RCC 7860 (cell line): ENCODE data around the gene COPB1.
"Not testable (repeated sequence)": the region's sequence is repeated elsewhere in the genome, so short reads cannot be mapped to it uniquely, and the experiment has no call there.

Experiments used
- DNase-seq: peaks from one replicate; pipeline ENCODE4 v3.0.0-alpha.2; 2015; ENCODE audit warnings: low spot score
- FAIRE-seq: peaks from 2 replicates; lab custom pipeline; 2012; peaks lifted over from hg19 to GRCh38; lab: Jason Lieb, UNC

COPB1 gene, protein sequence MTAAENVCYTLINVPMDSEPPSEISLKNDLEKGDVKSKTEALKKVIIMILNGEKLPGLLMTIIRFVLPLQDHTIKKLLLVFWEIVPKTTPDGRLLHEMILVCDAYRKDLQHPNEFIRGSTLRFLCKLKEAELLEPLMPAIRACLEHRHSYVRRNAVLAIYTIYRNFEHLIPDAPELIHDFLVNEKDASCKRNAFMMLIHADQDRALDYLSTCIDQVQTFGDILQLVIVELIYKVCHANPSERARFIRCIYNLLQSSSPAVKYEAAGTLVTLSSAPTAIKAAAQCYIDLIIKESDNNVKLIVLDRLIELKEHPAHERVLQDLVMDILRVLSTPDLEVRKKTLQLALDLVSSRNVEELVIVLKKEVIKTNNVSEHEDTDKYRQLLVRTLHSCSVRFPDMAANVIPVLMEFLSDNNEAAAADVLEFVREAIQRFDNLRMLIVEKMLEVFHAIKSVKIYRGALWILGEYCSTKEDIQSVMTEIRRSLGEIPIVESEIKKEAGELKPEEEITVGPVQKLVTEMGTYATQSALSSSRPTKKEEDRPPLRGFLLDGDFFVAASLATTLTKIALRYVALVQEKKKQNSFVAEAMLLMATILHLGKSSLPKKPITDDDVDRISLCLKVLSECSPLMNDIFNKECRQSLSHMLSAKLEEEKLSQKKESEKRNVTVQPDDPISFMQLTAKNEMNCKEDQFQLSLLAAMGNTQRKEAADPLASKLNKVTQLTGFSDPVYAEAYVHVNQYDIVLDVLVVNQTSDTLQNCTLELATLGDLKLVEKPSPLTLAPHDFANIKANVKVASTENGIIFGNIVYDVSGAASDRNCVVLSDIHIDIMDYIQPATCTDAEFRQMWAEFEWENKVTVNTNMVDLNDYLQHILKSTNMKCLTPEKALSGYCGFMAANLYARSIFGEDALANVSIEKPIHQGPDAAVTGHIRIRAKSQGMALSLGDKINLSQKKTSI

DNA sequence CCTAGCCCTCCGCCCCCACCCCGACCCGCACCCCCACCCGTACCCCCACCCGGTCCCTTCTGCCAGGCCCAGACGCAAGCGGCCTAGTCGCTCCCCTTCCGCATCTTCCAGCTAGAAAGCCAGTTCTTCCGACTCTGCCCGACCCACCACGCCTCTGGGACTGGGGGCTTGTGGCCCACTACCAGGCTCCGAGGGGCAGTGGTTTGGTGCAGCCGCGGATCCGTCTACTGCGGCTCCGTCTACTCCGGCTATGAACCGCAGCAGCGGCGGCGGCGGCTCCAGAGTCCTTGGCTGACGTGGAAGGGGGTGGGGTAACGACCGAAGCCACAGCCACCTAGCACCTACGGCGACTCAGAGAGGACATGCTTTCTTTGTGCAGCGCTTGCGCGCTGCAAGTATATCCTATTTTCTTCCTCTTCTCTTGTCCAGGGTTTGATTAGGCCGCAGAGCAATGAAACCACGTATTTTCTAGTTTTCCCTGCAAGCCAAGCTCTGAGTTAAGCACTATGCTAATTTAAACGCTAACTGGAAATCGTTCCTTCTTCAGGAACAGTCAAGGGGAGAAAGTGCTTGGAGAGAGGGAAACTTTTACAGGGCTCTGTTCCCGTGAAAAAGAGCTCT is at the start of gene COPB1:
TSS of gene COPB1 (minus strand) at position 252 of the 621 bp plus-strand sequence. CDS start 883 bp downstream, outside the sequence.
- DNase-seq = peak; percentile 85
- FAIRE-seq = peak; percentile 24

DNA sequence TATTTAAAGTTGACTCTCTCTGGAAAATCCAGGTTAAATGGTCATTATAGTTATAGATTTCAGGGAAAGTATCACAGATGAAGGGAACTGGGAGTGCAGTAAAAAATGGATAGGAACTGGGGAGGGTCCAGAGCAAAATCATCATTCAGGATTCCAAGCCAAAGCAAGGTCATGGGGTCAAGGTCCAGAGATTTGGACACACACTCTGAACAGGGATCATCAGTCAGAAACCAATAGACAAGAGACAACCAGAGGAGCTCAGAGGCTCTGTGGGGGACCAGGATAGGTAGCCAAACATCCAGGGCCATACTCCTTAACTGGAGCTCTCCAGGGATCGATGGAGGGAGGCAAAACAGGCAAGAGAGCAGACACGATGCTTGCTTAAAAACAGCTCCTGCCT is 47.8 kb upstream of the COPB1 start:
- FAIRE-seq = no peak
- no peak for DNase-seq

DNA sequence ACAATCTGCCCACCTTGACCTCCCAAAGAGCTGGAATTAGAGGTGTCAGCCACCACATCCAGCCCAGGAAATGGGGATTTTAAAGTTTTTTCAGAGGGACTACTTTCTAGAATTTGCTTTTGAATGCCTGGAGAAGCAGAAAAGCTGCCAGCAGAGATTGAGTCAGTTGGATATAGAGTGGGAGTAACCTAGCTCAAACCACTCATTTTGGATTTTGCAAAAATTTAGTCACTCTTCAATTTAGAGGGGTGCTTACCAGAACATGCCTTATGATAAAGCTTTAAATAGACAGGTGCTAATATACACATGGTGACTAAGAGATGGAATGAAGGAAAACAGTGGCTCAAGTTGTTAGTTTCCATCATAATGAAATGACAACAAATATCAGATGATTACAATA is 47.1 kb upstream of the COPB1 start:
- no peak for FAIRE-seq
- no peak for DNase-seq

DNA sequence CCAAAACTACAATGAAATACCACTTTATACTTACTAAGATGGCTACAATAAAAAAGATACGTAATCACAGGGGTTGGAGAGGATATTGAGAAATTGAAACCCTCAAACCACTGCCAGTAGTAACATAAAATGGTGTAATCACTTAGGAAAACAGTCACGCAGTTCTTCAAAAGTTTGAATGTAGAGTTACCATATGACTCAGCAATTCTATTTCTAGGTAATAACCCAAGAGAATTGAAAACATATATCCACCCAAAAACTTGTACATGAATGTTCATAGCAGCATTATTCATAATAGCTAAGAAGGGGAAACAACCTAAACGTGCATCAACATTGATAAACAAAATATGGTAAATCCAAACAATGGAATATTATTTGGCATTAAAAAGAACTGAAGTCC is 45.0 kb upstream of the COPB1 start:
- no peak for DNase-seq
- FAIRE-seq = no peak

DNA sequence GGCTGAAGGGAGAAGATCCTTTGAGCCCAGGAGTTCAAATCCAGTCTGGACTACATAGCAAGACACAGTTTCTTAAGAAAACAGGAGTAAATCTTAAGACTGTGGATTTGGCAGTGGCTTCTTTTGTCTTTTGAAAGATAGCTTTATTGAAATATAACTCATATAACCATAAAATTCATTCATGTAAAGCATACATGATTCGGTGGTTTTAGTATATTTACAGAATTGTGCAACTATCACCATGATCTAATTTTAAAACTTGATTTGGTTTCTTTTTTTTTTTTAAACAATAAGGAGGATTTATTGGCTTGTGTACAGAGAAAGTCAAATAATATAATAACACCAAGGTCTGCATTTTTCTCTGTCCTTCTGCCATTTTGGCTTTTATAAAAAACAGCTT is 43.6 kb upstream of the COPB1 start:
- FAIRE-seq = no peak
- no peak for DNase-seq

DNA sequence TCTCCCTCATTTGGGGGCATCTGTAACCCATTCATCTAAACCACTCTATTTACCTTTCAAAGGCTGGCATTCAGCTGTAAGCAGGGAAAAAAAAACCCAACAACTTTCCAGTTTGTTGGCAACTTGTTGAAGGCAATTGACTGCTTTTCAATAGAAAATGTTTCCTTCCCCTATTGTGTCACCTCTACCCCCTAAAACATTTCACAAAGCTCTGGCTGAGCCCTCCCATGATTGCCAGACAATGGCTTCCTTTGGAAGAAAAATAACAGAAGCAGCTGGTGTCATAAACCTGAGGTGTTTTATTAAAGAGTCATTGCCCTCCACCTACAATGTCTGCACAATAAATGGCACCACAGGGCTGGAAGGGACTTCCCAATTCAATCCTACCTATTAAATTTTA is 42.7 kb upstream of the COPB1 start:
- no peak for DNase-seq
- no peak for FAIRE-seq

DNA sequence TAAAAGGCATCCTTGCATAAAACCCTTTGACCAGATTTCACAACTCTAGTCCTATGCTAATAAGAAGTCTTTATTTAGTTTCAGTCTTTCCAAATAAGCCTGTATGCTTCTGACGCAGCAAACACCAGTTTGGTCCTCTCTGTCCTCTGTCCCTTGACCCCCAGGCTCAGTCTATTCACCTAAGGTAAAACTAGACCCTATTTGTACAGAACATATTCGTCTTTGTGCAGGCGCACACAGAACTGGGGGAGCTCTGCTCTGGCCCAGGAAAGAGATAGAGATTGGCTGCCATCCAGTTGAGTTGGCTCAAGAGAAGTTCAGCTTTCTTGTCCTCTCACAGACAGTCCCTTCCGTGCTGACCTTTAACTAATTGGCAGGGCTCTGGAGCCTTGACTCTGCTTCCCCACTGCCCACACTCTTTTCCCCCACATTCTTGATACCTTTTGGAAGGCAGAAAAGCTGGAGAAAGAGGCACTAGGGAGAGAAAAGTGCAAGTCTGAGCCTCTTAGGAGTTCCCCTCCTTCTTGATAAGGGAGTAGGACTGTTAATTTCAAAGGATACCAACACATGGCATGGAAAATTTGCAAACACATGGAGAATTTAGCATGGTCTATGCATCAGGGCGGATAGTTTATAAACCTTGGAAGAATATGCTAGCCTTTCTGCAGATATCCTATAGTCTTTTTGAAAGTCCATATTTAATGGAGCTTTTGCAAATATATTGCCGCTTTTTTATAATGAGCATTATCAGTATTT is 41.8 kb upstream of the COPB1 start:
- DNase-seq (no peak), FAIRE-seq (no peak)

DNA sequence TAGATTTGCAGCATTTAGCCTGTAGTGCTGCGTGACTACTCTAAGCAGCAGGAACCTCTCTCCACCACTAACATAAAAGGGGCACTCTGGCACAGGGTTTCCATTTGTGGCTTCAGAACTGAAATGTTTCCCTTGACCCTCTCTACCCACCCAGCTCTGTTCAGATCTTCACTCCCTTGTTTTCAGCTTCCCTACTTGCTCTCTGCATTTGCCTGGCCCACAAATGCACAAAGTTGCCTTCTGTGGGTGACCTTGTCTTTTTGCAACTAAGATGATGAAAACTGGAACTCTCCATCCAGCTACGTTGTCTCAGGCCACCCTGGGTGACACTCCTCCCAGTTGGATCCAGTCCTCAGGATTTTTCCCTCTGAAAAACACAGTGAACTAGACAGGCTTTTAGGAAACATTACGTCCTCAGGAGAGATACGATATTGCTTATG is 40.4 kb upstream of the COPB1 start:
- FAIRE-seq = no peak
- DNase-seq = no peak

DNA sequence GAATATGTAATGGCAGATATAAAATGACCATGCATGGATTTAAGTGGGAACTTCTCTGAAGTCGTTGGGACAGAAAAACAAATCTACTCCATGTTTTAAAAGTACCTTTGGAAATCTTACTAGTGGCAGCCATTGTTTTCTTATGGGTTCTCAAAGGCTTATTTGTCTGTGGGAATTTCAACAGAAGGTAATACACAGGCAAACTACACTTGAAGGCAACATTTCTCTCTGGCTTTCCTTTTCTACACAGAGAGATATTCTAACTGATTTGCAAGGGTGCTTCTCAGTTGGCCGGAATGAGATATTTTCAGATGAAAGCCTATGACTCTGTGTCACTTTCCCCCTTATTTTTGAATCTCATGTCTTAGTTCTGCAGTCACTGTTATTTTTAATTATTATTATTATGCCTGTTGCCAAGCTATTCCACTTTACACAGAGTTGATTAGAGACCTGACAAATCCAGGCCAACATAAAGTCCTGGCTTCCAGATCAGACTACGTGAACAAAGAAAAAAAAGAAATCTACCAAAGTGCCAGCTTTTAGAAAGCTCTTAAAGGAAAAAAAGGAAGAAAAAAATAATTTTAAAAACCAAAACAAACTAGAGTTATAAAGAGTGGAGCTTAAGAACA is 39.4 kb upstream of the COPB1 start:
- FAIRE-seq = no peak

DNA sequence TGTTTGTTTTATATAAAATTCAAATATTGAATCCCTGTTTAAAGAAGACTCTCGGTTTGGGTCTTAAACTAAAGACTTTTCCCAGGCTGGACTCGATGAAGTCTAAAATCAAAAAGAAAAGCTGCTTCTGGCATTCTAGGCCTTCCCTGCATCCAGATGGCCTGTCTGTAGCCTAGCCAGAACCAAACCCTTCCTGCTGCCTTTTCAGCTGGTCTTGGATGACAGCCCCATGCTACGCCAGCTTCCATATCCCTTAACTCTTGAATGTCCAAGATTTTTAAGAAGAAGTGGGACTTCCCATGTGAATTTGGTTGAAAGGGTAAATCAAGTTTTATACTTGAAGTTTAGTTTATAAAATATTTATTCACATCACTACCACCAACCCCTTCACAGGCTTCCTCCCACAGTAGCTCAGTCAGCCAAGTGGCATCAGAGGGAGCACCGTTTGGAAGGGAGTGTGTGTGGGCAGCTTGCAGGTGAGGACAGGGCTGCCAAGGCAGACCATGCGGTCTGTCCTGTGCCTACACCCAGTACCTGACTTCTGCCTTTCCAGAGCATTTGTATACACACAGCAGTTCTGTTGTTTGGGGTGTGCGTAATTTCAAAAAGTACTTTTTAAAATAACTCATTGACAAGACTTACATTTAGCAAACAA is 38.8 kb upstream of the COPB1 start:
- DNase-seq (no peak), FAIRE-seq (no peak)

More for the DNA sequence above, 39.4 kb upstream of the COPB1 start:
- DNase-seq = no peak

DNA sequence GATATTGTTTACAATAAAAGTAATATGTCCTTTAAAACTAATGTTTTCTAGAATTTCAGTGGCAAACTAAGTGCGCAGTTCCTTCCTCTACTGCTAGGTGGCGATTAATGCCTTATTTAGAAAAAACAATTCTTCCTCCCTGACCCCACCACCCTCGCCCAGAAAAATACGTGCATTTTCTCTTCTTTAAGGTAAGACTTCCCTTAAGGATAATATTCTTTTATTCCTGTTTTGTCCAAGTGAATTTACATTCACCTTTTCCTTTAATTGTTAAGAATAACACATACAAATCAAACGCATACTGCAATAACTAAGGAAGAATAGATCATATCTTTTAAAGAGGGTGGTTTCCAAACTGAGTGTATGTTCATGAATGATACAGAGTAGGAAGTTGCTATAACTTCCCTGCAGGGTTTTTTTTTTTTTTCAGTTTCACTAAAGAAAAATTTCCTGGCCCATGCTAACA is 37.6 kb upstream of the COPB1 start:
- FAIRE-seq (peak; percentile 52), DNase-seq (no peak)

DNA sequence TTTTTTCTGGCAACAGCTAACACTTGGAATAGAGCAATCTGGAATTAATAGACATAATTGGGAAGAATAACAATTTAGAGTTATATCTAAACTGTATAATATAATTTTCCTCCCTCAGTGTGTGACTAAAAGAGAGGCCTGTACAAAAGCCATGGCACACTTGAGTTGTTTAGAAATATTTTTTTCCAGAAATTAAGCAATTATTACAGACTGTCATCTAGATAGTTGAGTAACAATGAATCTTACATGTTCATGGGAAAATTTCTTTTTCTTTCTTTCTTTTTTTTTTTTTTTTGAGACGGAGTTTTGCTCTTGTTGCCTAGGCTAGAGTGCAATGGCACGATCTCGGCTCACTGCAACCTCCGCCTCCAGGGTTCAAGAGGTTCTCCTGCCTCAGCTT is 35.6 kb upstream of the COPB1 start:
- not testable (repeated sequence) for FAIRE-seq, DNase-seq

DNA sequence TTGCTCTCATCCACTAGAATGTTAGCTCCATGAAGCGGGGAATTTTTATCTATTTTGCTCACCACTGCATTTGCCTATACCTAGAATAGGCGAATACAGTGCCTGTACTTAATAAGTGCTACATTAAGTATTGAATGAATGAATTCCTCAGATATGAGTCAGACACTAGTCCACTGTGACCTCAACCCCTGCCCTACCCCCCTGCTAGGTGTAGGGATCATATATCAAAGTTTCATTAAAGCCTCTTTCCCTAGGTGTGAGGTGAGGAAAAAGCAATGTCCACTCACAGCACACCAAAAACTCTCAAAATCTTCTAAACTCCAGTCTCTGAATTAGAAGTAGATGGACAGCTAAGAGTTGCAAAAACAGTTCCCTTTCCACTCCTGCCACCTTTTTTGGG is 30.3 kb upstream of the COPB1 start:
- DNase-seq (peak; percentile 49), FAIRE-seq (peak; percentile 63)

DNA sequence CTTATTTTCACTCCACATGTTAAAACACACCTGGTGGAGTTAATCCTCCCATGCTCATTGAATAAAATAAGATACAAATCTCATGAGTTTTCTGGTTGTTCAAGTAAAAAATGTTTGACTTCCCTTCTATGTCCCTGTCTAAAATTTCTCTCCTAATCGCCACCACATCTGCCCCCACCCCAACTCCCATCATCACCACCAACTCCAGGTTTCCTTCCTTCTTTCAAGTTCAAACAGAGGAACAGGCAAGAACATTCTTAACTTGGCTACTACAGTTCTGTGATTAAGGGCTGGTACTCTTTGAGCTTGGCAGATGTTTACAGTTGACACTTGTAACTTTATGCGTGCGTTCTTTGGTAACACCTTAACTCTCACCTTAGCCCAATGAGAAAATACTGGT is 29.7 kb upstream of the COPB1 start:
- DNase-seq (no peak), FAIRE-seq (no peak)

DNA sequence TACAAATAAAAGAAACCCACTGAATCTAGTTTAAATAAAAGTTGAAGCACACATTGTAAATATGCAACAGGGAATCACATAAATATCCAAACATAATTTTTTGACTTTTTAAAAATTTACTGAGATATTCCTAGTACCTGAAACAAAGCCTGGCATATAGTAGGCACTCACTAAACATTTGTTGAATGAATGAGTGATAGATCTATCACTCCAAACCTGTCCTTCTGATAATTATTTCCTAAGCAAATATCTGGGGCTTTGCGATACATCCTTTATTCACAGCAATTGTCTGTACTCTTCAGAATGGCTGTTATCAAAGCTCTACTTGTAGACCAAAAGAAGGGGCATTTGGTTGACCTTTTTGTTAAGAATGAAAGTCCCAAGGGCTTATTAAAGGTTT is 23.2 kb upstream of the COPB1 start:
- DNase-seq = no peak
- FAIRE-seq = no peak

DNA sequence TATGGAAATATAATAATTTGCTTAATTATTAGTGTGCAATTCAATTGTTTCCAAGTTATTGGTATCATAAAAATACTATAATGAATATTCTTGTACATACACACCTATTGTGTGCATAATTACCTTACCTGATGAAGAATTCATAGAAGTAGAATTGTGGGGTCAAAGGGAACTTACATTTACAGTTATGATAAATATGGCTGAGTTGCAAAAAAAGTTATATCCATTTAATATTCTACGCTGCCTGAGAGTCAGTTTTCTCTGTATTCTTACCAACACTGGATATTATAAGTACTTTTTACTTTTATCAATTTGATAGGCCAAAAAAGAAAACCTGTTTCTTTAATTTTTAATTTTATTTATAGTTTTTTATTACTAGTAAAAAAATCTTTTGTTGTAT is 22.6 kb upstream of the COPB1 start:
- FAIRE-seq = no peak
- no peak for DNase-seq

DNA sequence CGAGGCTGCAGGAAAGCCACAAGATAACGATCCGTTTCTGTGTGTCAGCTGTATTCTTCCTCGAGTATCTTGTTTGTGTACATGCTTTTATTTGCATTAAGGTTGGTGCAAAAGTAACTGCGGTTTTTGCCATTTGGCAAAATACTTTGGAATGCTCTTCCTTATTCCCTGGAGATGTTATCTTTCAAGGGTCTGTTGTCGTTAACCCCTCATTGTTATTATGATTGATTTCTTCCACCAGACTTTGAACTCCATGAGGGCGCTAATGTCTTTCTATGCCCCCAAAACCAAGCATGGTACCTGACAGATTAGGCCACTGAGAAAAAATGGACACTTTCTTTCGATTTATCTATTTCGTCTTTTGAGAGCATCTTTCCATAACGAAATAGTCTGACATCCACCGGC is 21.1 kb upstream of the COPB1 start:
- DNase-seq = no peak
- no peak for FAIRE-seq

DNA sequence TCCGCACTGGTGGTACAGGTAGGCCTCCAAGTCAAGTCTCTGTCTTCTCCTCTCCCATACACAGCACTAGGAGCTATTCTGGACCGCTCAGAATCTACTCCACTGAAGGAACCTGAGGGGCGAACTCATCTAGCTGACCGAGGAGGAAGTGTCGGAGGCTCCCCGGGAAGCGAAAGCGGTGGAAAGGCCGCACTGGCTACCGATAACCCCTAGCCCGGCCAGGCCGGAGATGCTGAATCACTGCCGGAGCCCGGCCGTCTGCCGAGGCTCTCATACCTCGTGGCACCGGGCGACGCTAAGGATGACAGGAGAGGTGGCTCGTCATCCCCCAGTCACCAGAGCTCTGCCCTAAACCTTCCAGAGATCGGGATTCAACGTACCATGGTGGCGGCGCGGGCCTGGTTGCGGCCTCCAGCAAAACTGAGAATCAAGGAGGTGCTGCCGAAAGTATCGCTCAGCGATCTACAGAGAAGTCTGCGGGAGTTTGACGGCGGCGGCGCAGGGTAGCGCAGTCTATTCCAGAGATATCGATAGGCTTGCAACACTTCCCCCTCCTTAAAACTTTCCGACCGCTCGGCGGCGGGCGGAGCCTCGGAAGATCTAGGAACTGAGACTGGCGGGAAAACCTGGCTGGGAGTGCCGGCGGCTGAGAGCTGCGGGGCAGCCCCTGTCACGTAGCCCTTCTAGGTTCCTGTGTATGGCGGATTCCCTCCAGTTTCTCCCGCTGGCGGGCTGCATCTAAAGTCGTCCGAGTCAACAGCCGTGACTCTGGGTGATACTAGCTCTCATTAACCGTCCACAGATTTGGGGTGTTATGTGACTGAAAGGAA is 20.5 kb upstream of the COPB1 start, which contains the start of gene PSMA1:
TSS of gene PSMA1 (minus strand) at position 470 of the 830 bp plus-strand sequence. CDS start at position 383, 87 bp downstream.
- peak; percentile 75 for FAIRE-seq
- DNase-seq = peak; percentile 92

DNA sequence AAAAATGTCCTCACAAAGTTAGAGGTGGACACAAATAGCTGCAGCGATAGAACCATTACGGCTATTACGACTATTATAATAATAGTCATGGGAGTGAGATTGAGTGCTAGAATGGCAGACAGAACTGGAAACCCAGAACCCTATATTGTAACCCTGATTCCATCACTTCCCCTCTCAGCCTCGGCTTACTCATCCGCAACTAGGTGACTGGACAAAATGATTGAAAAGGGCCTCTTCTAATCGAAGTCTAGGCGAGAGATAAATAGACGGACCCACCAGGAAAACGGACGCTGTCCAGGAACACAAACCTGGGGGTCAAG is 19.9 kb upstream of the COPB1 start:
- DNase-seq = peak; percentile 10
- FAIRE-seq = no peak
